Right lobe of liver (tissue), 4 donors: ENCODE results near the gene GMEB1.
"Not testable (repeated sequence)": the region's sequence is repeated elsewhere in the genome, so short reads cannot be mapped to it uniquely, and the experiment has no call there.

Source experiments
- CTCF ChIP-seq, 4 donors: fragments of 200-600 bp in 3 of 4; fragments of 450-650 bp in 1 of 4; IDR thresholded peaks; one replicate each; pipeline versions ENCODE4 v1.5.1 to v1.8.0; 2016 to 2022; ENCODE audit warnings: antibody characterized with exemption in 4 of 4, mild to moderate bottlenecking in 2 of 4
- POLR2A ChIP-seq: fragments of 450-650 bp; IDR thresholded peaks from one replicate; pipeline ENCODE4 v1.6.1; 2017; ENCODE audit warnings: antibody characterized with exemption, mild to moderate bottlenecking
- donor health status: DM: no; HTN: no; CAD: no.
- donor health status: DM: no; HTN: no; CAD: no.
- donor health status: DM: no; HTN: yes; CAD: no.

- TF ChIP-seq CTCF (IDR thresholded peaks at IDR 0.05); POLR2A: not testable (repeated sequence)
Measured at GRCh38 chr1:28691627-28692026, 23.0 kb downstream of the GMEB1 start.
